Breast epithelium (tissue), 4 donors: Measurements from ENCODE around the gene SDE2. TPM values are rescaled to one million over a fixed set of nuclear protein-coding genes. Genes with fewer than 3 reads are reported as not detected.

Experiments
- DNase-seq, 2 donors: peaks; one replicate each; pipeline ENCODE4 v3.0.0-alpha.2; 2019; ENCODE audit warnings: low spot score in 2 of 2
- H3K27ac ChIP-seq, 2 donors: fragments of 200-600 bp; sonication (generic) in 1 of 2; one replicate each; pipeline ENCODE4 v1.5.1; 2016 to 2019; ENCODE audit warnings: mild to moderate bottlenecking in 1 of 2
- H3K27me3 ChIP-seq, 2 donors: fragments of 200-600 bp; sonication (generic) in 1 of 2; one replicate each; pipeline versions ENCODE4 v1.5.1 to v1.6.0; 2017 to 2019; ENCODE audit warnings: control low read depth in 1 of 2, mild to moderate bottlenecking in 1 of 2
- H3K36me3 ChIP-seq: fragments of 200-600 bp; one replicate; pipeline ENCODE4 v1.5.1; 2019
- H3K4me1 ChIP-seq, 2 donors: fragments of 200-600 bp; sonication (generic); one replicate each; pipeline ENCODE4 v1.5.1; 2016 to 2019; ENCODE audit warnings: control low read depth in 1 of 2
- H3K4me3 ChIP-seq, 3 donors: fragments of 200-600 bp; sonication (generic); 1 replicate in 2 of 3; 2 replicates in 1 of 3; pipeline ENCODE4 v1.5.1; 2016 to 2019; ENCODE audit warnings: mild to moderate bottlenecking in 3 of 3, moderate library complexity in 2 of 3
- H3K9me3 ChIP-seq, 2 donors: fragments of 200-600 bp; sonication (generic) in 1 of 2; one replicate each; pipeline ENCODE4 v1.5.1; 2016 to 2019; ENCODE audit warnings: control low read depth in 1 of 2
- CTCF ChIP-seq, 3 donors: fragments of 450-650 bp; IDR thresholded peaks; one replicate each; pipeline ENCODE4 v1.5.1; 2016 to 2017; ENCODE audit warnings: antibody characterized with exemption in 3 of 3, mild to moderate bottlenecking in 3 of 3, moderate library complexity in 3 of 3
- POLR2A ChIP-seq: fragments of 450-650 bp; IDR thresholded peaks from one replicate; pipeline ENCODE4 v1.6.1; 2016; ENCODE audit warnings: antibody characterized with exemption, mild to moderate bottlenecking, moderate library complexity
- POLR2AphosphoS5 ChIP-seq, 3 donors: sonication (generic); formaldehyde crosslinking; IDR thresholded peaks; one replicate each; pipeline ENCODE4 v1.6.1; 2017; ENCODE audit warnings: antibody characterized with exemption in 3 of 3
- intact Hi-C: fragments of 100-400 bp; cut with DNase I; formaldehyde crosslinking; loops from one replicate; pipeline ENCODE4 v1.15.1; 2023; ENCODE audit warnings: low total_unique reads
- total RNA-seq, 3 donors: library from RNA; depleted of rRNA; stranded (reverse); fragments of >200 nt; gene quantifications; one replicate each; pipeline ENCODE4 v1.1.0, GENCODE V29; 2016

SDE2 gene
- total RNA-seq, 3 donors from 2014 or later = 17.6 to 25.3 (median 22.0) TPM

DNA sequence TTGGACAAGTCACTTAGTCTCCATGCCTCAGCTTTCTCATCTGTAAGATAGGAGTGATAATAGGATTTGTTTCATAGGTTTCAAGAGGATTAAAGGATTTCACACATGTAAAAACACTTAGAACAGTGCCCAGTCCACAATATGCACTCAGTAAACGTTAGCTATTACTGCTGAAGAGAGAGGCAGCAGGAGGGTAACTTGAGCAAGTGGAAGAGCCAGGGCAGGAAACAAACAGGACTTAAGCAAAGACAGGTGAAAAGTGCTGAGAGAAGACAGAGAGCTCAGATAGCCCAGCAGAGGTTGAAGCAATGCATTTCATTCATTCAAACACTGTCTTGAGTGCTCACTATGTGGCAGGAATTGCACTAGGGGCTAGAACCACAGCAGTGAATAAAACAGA is 42.3 kb upstream of the SDE2 start:
- H3K9me3 ChIP-seq = no peaks in the 10 kb centered on the region
- H3K27me3 ChIP-seq = no peaks in the 10 kb centered on the region
- no peak overlapping the region for H3K4me3 ChIP-seq
- intact Hi-C loops = no loop called here
- no peak for TF ChIP-seq POLR2A
- TF ChIP-seq POLR2AphosphoS5 (IDR thresholded peaks at IDR 0.05) = no peak
- TF ChIP-seq CTCF (IDR thresholded peaks at IDR 0.05) = no peak
- H3K27ac ChIP-seq = no peak overlapping the region
- DNase-seq = no peak
- H3K36me3 ChIP-seq = no peaks in the 10 kb centered on the region
- H3K4me1 ChIP-seq = no peaks in the 10 kb centered on the region

GRCh38 chr1:226038661-226039060 is 39.5 kb upstream of the SDE2 start:
- no peak for DNase-seq
- Histone ChIP-seq H3K4me3 (no peak overlapping the region), H3K27ac (no peak overlapping the region), H3K36me3 (no peaks in the 10 kb centered on the region), H3K9me3 (no peaks in the 10 kb centered on the region), H3K4me1 (no peaks in the 10 kb centered on the region), H3K27me3 (no peaks in the 10 kb centered on the region)
- intact Hi-C loops = no loop called here
- TF ChIP-seq POLR2A (no peak), POLR2AphosphoS5 (IDR thresholded peaks at IDR 0.05) (no peak), CTCF (IDR thresholded peaks at IDR 0.05) (no peak)

DNA sequence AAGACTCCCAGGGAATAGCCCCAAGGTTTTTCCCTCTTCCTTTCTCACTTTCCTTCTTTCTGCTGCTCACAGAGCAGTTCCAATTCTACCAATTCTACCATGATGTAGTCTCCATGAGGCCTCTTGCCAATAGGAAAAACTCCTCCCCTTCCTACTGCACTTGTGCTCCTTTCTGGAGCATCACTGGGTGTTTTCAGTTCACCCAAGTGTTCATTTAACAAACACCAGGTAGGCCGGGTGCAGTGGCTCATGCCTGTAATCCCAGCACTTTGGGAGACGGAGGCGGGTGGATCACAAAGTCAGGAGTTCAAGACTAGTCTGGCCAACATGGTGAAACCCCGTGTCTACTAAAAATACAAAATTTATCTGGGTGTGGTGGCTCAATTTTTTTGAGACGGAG is 36.8 kb upstream of the SDE2 start:
- intact Hi-C loops = no loop called here
- no peak for TF ChIP-seq CTCF (IDR thresholded peaks at IDR 0.05)
- no peak for TF ChIP-seq POLR2A
- TF ChIP-seq POLR2AphosphoS5 (IDR thresholded peaks at IDR 0.05) = no peak
- Histone ChIP-seq H3K4me1 (no peaks in the 10 kb centered on the region), H3K36me3 (no peaks in the 10 kb centered on the region), H3K27ac (peak overlapping the region in 1 of 2 donors; percentile 82), H3K4me3 (no peak overlapping the region), H3K27me3 (no peaks in the 10 kb centered on the region), H3K9me3 (no peaks in the 10 kb centered on the region)
- no peak for DNase-seq

- peak overlapping the region; percentile 75 to 82 for H3K27ac ChIP-seq
- H3K27me3 ChIP-seq = no peaks in the 10 kb centered on the region
- no peaks in the 10 kb centered on the region for H3K9me3 ChIP-seq
- peak; percentile 54 to 81 for DNase-seq
- intact Hi-C loops = no loop called here
- no peaks in the 10 kb centered on the region for H3K4me1 ChIP-seq
- H3K4me3 ChIP-seq = no peak overlapping the region
- H3K36me3 ChIP-seq = no peaks in the 10 kb centered on the region
- TF ChIP-seq CTCF (IDR thresholded peaks at IDR 0.05) = no peak
- peak; percentile 64 to 79 (median 77) for TF ChIP-seq POLR2AphosphoS5 (IDR thresholded peaks at IDR 0.05)
Observed at GRCh38 chr1:226034482-226034881, 35.3 kb upstream of the SDE2 start.

- Histone ChIP-seq H3K36me3 (no peaks in the 10 kb centered on the region), H3K27ac (peak overlapping the region; percentile 75 to 82), H3K9me3 (no peaks in the 10 kb centered on the region), H3K27me3 (no peaks in the 10 kb centered on the region), H3K4me1 (no peaks in the 10 kb centered on the region), H3K4me3 (no peak overlapping the region)
- intact Hi-C loops = no loop called here
- TF ChIP-seq POLR2AphosphoS5 (IDR thresholded peaks at IDR 0.05) = no peak
- no peak for TF ChIP-seq CTCF (IDR thresholded peaks at IDR 0.05)
- TF ChIP-seq POLR2A = no peak
- DNase-seq = no peak
Observed at GRCh38 chr1:226033991-226034390, 34.8 kb upstream of the SDE2 start.
